NK-92 (cell line): ENCODE data around the gene COX7B2.

ENCODE experiments used
- DNase-seq: peaks from one replicate; lab custom pipeline; 2025; ENCODE audit not compliant: unreplicated experiment; lab: John Stamatoyannopoulos, UW

The COX7B2 gene

GRCh38 chr4:46909078-46909477 lies at the start of gene COX7B2:
TSS of gene COX7B2 (minus strand) at chr4:46909245. CDS start at chr4:46735192, 174,053 bp downstream.
- no peak for DNase-seq

GRCh38 chr4:46956451-46956850 lies 47.4 kb upstream of the COX7B2 start:
- DNase-seq, result no peak

GRCh38 chr4:46955601-46956000 lies 46.6 kb upstream of the COX7B2 start:
- no peak for DNase-seq

GRCh38 chr4:46954643-46955042 lies 45.6 kb upstream of the COX7B2 start:
- DNase-seq, result no peak

GRCh38 chr4:46953564-46953963 lies 44.5 kb upstream of the COX7B2 start:
- DNase-seq, result no peak

- DNase-seq, result no peak
Observed at GRCh38 chr4:46952451-46952850, 43.4 kb upstream of the COX7B2 start.

GRCh38 chr4:46950826-46951225 lies 41.8 kb upstream of the COX7B2 start:
- no peak for DNase-seq

GRCh38 chr4:46949822-46950221 lies 40.8 kb upstream of the COX7B2 start:
- no peak for DNase-seq

- no peak for DNase-seq
Observed at GRCh38 chr4:46947541-46947940, 38.5 kb upstream of the COX7B2 start.

GRCh38 chr4:46946919-46947536 lies 38.0 kb upstream of the COX7B2 start:
- no peak for DNase-seq

GRCh38 chr4:46945062-46945461 lies 36.0 kb upstream of the COX7B2 start:
- no peak for DNase-seq

GRCh38 chr4:46944345-46944744 lies 35.3 kb upstream of the COX7B2 start:
- DNase-seq, result no peak

- DNase-seq, result no peak
Observed at GRCh38 chr4:46937493-46937892, 28.4 kb upstream of the COX7B2 start.

- no peak for DNase-seq
Observed at GRCh38 chr4:46934726-46935125, 25.7 kb upstream of the COX7B2 start.

GRCh38 chr4:46933686-46934085 lies 24.6 kb upstream of the COX7B2 start:
- DNase-seq, result no peak

- no peak for DNase-seq
Observed at GRCh38 chr4:46931981-46932380, 22.9 kb upstream of the COX7B2 start.

- no peak for DNase-seq
Observed at GRCh38 chr4:46930891-46931290, 21.8 kb upstream of the COX7B2 start.

GRCh38 chr4:46927201-46927600 lies 18.2 kb upstream of the COX7B2 start:
- DNase-seq, result no peak

- DNase-seq, result no peak
Observed at GRCh38 chr4:46924789-46925529, 15.9 kb upstream of the COX7B2 start.

GRCh38 chr4:46922205-46922604 lies 13.2 kb upstream of the COX7B2 start:
- DNase-seq, result no peak

- no peak for DNase-seq
Observed at GRCh38 chr4:46908148-46908547, 897 bp downstream of the COX7B2 start.

- no peak for DNase-seq
Observed at GRCh38 chr4:46900082-46900481, 9.0 kb downstream of the COX7B2 start.

- DNase-seq, result no peak
Observed at GRCh38 chr4:46894826-46895225, 14.2 kb downstream of the COX7B2 start.
